Dermis microvascular lymphatic vessel endothelial cell (primary cell): Measurements from ENCODE around the gene GJA3. TPM values are rescaled to one million over a fixed set of nuclear protein-coding genes. Genes with fewer than 3 reads are reported as not detected.

Source experiments
- DNase-seq, 2 donors: peaks; one replicate each; pipeline versions ENCODE4 v3.0.0 to v3.0.0-alpha.2; 2010; ENCODE audit warnings: low read depth in 2 of 2
- total RNA-seq: library from RNA; depleted of rRNA; stranded (reverse); fragments of >200 nt; gene quantifications from 2 replicates; pipeline ENCODE4 v1.2.1, GENCODE V29; 2014

The GJA3 gene
- total RNA-seq, 1 donor from 2014 or later = under 0.01 TPM

GRCh38 chr13:20128459-20128931, 32.4 kb downstream of the GJA3 start:
- DNase-seq = no peak

GRCh38 chr13:20127562-20128458, 33.0 kb downstream of the GJA3 start:
- peak in 1 of 2 donors; percentile 34 for DNase-seq

GRCh38 chr13:20127262-20127561, 33.6 kb downstream of the GJA3 start:
- no peak for DNase-seq

- no peak for DNase-seq
These were observed 34.2 kb downstream of the GJA3 start for GRCh38 chr13:20126541-20127261.

- no peak for DNase-seq
These were observed 35.1 kb downstream of the GJA3 start for GRCh38 chr13:20125783-20126165.

- peak; percentile 48 to 55 for DNase-seq
These were observed 35.6 kb downstream of the GJA3 start for GRCh38 chr13:20125129-20125782.

GRCh38 chr13:20124303-20124702, 36.5 kb downstream of the GJA3 start:
- no peak for DNase-seq

- no peak for DNase-seq
These were observed 39.7 kb downstream of the GJA3 start for GRCh38 chr13:20121159-20121525.

- DNase-seq = no peak
These were observed 40.9 kb downstream of the GJA3 start for GRCh38 chr13:20119960-20120359.

GRCh38 chr13:20118268-20119140, 42.3 kb downstream of the GJA3 start:
- DNase-seq = peak in 1 of 2 donors; percentile 29

- DNase-seq = no peak
These were observed 44.6 kb downstream of the GJA3 start for GRCh38 chr13:20116213-20116612.

- DNase-seq = no peak
These were observed 46.7 kb downstream of the GJA3 start for GRCh38 chr13:20114066-20114610.

GRCh38 chr13:20109037-20109436, 51.8 kb downstream of the GJA3 start:
- no peak for DNase-seq

- no peak for DNase-seq
These were observed 54.1 kb downstream of the GJA3 start for GRCh38 chr13:20106742-20107141.

GRCh38 chr13:20105161-20105689, 55.6 kb downstream of the GJA3 start:
- DNase-seq = no peak

GRCh38 chr13:20102525-20103180, 58.2 kb downstream of the GJA3 start:
- no peak for DNase-seq

- no peak for DNase-seq
These were observed 59.2 kb downstream of the GJA3 start for GRCh38 chr13:20101467-20102316.

- no peak for DNase-seq
These were observed 61.5 kb downstream of the GJA3 start for GRCh38 chr13:20099319-20099718.

GRCh38 chr13:20093951-20094350, 66.9 kb downstream of the GJA3 start:
- no peak for DNase-seq
